Lung (tissue), 12 donors: ENCODE data around the gene XPO4. TPM values are rescaled to one million over a fixed set of nuclear protein-coding genes. Genes with fewer than 3 reads are reported as not detected.
"Not testable (repeated sequence)": the region's sequence is repeated elsewhere in the genome, so short reads cannot be mapped to it uniquely, and the experiment has no call there.

Source experiments
- ATAC-seq: fragments of 200-7000 bp; cut with Tn5 transposase; one replicate; pipeline ENCODE4 v1.9.1; 2020; ENCODE audit warnings: moderate number of reproducible peaks; ENCODE audit not compliant: insufficient read depth, low FRiP score
- DNase-seq, 3 donors: peaks; one replicate each; pipeline ENCODE4 v3.0.0-alpha.2; 2013 to 2017
- H3K27ac ChIP-seq, 2 donors: one replicate each; pipeline ENCODE4 v1.5.1; 2013; ENCODE audit warnings: mild to moderate bottlenecking in 2 of 2, moderate library complexity in 2 of 2, control low read depth in 1 of 2, inconsistent platforms in 1 of 2, low read depth in 1 of 2, low read length in 1 of 2
- H3K27me3 ChIP-seq, 3 donors: one replicate each; pipeline ENCODE4 v1.5.1; 2013; ENCODE audit warnings: low read length in 2 of 3; ENCODE audit not compliant: control insufficient read depth in 3 of 3, insufficient read depth in 3 of 3
- H3K36me3 ChIP-seq, 4 donors: one replicate each; pipeline ENCODE4 v1.5.1; 2013; ENCODE audit warnings: low read length in 4 of 4, mild to moderate bottlenecking in 1 of 4, moderate library complexity in 1 of 4; ENCODE audit not compliant: control insufficient read depth in 4 of 4, insufficient read depth in 4 of 4
- H3K4me1 ChIP-seq, 5 donors: one replicate each; pipeline ENCODE4 v1.5.1; 2013; ENCODE audit warnings: low read length in 5 of 5, mild to moderate bottlenecking in 2 of 5, moderate library complexity in 1 of 5; ENCODE audit not compliant: control insufficient read depth in 5 of 5, insufficient read depth in 5 of 5
- H3K4me3 ChIP-seq: one replicate; pipeline ENCODE4 v1.5.1; 2013; ENCODE audit warnings: mild to moderate bottlenecking, control low read depth, moderate library complexity
- H3K9ac ChIP-seq, 2 donors: one replicate each; pipeline ENCODE4 v1.5.1; 2013; ENCODE audit warnings: low read length in 2 of 2, control low read depth in 1 of 2; ENCODE audit not compliant: insufficient read depth in 1 of 2
- H3K9me3 ChIP-seq, 4 donors: one replicate each; pipeline ENCODE4 v1.5.1; 2013; ENCODE audit warnings: low read length in 3 of 4, mild to moderate bottlenecking in 1 of 4, moderate library complexity in 1 of 4; ENCODE audit not compliant: control insufficient read depth in 4 of 4, insufficient read depth in 3 of 4
- CTCF ChIP-seq: IDR thresholded peaks from 2 replicates; pipeline ENCODE4 v1.5.1; 2012; ENCODE audit warnings: mild to moderate bottlenecking; ENCODE audit errors: control extremely low read depth, extremely low read depth
- WGBS, 2 donors: extraction: QIAGEN DNeasy Blood & Tissue Kit; methylation state at CpG; one replicate each; pipeline ENCODE4 v1.1.7; 2013; 5-methylcytosine and 5-hydroxymethylcytosine counted together
- polyA plus RNA-seq, 2 donors: library from polyadenylated mRNA; stranded (reverse); fragments of 200-250 nt; gene quantifications; one replicate each; pipeline ENCODE4 v1.2.1, GENCODE V29; 2013
- total RNA-seq, 2 donors: library from RNA; depleted of rRNA in 1 of 2; stranded (reverse); fragments of >200 nt in 1 of 2; gene quantifications; one replicate each; pipeline ENCODE4 v1.2.1, GENCODE V29; 2014 to 2021
- donor health status: control.
- donor health status: control.
- donor health status: Bipolar disorder and iron deficiency.
- donor health status: healthy.
- donor health status: DM: yes; HTN: yes; CAD: no.

Gene XPO4
- total and polyA plus RNA-seq, 4 donors: 3.1 to 25.5 (median 9.9) TPM

- Histone ChIP-seq H3K36me3 (no peaks in the 10 kb centered on the region), H3K9ac (no peak overlapping the region), H3K27me3 (no peaks in the 10 kb centered on the region), H3K9me3 (no peaks in the 10 kb centered on the region), H3K4me1 (no peaks in the 10 kb centered on the region), H3K4me3 (no peak overlapping the region), H3K27ac (no peak overlapping the region)
- 86 to 95% methylated on average over 4 of the region's 4 CpGs for WGBS, 2 donors
- TF ChIP-seq CTCF: no peak
- no peak for DNase-seq
- no peak for ATAC-seq
These were observed 19.0 kb upstream of the XPO4 start for GRCh38 chr13:20921572-20921971.

DNA sequence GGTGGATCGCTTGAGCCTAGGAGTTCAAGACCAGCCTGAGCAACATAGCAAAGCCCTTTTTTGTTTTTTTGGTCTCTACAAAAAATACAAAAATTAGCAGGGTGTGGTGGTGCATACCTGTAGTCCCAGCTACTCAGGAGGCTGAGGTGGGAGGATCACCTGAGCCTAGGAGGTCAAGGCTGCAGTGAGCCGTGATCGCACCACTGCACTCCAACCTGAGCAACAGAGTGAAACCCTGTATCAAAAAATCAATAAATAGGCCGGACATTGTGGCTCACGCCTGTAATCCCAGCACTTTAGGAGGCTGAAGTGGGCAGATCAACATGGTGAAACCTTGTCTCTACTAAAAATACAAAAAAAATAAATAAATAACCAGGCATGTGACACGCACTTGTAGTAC is 13.1 kb upstream of the XPO4 start:
- 92 to 95% methylated on average over 6 of the region's 6 CpGs for WGBS, 2 donors

DNA sequence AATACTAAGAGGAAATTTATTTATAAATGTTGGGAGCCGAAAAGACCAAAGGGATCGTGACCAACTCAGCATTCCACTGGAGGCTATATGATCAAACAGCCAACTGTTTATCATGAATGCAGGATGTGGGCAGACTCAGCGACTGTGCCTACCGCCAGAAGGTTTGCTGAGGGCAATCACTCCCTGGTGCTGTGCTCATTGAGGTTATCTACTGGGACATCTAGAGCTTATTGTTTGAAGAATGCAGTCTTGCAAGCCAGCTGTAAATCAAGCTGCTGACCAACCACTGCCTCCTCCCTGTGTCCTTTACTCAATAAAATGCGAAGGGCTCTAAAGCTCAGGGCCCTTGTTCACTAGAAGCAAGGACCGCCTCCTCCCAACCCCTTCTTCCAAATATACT is 8.5 kb upstream of the XPO4 start:
- H3K9ac ChIP-seq: no peak overlapping the region
- no peak overlapping the region for H3K27ac ChIP-seq
- H3K27me3 ChIP-seq: no peaks in the 10 kb centered on the region
- H3K4me1 ChIP-seq: no peaks in the 10 kb centered on the region
- no peak for DNase-seq
- 92 to 96% methylated on average over 6 of the region's 6 CpGs for WGBS, 2 donors
- no peak for TF ChIP-seq CTCF
- no peak overlapping the region for H3K4me3 ChIP-seq
- H3K9me3 ChIP-seq: no peaks in the 10 kb centered on the region
- H3K36me3 ChIP-seq: no peaks in the 10 kb centered on the region
- ATAC-seq: no peak

More for the DNA sequence above, 13.1 kb upstream of the XPO4 start:
- not testable (repeated sequence) for ATAC-seq, H3K27me3 ChIP-seq, H3K4me3 ChIP-seq, H3K36me3 ChIP-seq, H3K27ac ChIP-seq, H3K9me3 ChIP-seq, H3K9ac ChIP-seq, DNase-seq, H3K4me1 ChIP-seq

DNA sequence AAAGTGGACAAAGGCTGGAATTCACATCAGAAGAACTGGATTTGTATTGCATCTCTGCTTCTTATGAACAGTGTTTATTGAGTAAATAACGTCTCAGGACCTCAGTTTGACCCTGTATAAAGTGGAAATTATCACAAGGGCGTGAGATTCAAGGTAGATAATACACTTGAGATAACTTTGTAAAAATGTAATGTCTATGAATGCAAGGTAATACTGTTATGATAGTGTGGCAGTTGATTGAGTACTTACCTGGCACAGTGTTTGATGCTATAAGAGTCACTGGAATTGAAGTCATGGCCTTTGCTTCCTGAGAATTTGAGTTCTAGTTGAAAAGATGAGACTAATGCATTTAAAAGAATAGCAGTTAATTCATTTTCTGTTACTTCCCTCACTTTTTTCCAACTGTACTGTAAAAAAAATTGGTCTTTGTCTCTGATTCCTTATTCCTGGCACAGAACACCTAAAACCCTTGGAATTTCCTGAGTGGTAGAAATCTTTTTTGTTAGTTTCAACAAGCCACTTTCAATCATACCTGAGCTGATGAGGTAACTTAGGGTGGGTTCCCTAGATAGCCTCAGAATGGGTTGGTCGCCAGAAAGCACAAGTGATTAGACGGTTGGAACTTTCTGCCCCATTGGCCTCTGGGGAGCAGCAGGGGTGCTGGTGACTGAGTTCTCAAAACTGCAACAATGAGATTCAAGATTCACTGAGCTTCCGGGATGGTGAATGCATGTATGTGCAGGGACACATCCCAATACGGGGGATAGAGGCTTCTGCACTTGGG is 6.4 kb upstream of the XPO4 start:
- Histone ChIP-seq H3K4me3 (no peak overlapping the region), H3K27ac (no peak overlapping the region), H3K4me1 (no peaks in the 10 kb centered on the region), H3K27me3 (no peaks in the 10 kb centered on the region), H3K36me3 (no peaks in the 10 kb centered on the region), H3K9me3 (no peaks in the 10 kb centered on the region), H3K9ac (no peak overlapping the region)
- DNase-seq: peak in 1 of 3 donors; percentile 9
- TF ChIP-seq CTCF: no peak
- ATAC-seq: no peak
- WGBS, 2 donors: 55 to 79% methylated on average over 6 of the region's 6 CpGs
